Sigmoid colon (tissue), 3 donors: ENCODE results near the gene TPM1.

ENCODE experiments used
- CTCF ChIP-seq, 4 experiments: fragments of 450-650 bp in 3 of 4; fragments of 200-600 bp in 1 of 4; IDR thresholded peaks; one replicate each; pipeline ENCODE4 v1.5.1; 2016 to 2019; ENCODE audit warnings: antibody characterized with exemption in 4 of 4, mild to moderate bottlenecking in 3 of 4, moderate library complexity in 2 of 4
- POLR2A ChIP-seq, 2 donors: fragments of 450-650 bp; IDR thresholded peaks; one replicate each; pipeline ENCODE4 v1.6.1; 2016; ENCODE audit warnings: antibody characterized with exemption in 2 of 2, mild to moderate bottlenecking in 2 of 2, moderate library complexity in 2 of 2

DNA sequence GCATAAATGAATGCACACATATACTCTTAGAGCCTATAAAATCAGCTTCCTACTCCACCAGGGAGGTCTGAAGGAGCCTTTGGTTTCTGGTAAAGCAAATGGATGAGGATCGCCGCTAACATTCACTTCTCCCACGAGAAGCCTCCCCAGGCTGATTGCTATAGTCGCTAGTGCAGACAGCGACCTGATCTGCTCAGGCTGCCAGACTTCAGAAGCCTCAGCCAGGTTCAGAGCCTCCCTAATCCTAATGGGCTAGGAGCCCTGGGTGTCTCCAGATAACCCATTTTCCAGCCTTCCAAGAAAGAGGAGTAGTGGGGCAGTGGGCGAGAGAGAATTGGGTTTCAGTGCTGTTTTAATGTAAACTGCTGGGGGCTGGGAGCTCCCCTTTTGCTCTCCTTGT lies 35.4 kb downstream of the TPM1 start:
- TF ChIP-seq CTCF (IDR thresholded peaks at IDR 0.05) (no peak), POLR2A (IDR thresholded peaks at IDR 0.05) (no peak)
